Measurements from ENCODE around the gene LRP5.

Gene LRP5

GRCh38 chr11:68347345-68347744, 35.0 kb downstream of the LRP5 start:
- DNase-seq (ENCODE audit: low read depth): no peak

- DNase-seq (ENCODE audit: low read depth): no peak
These were observed 35.5 kb downstream of the LRP5 start for GRCh38 chr11:68347841-68348240.

- no peak for DNase-seq (ENCODE audit: low read depth)
These were observed 37.3 kb downstream of the LRP5 start for GRCh38 chr11:68349461-68350249.

- DNase-seq (ENCODE audit: low read depth): no peak
These were observed 38.5 kb downstream of the LRP5 start for GRCh38 chr11:68350759-68351449.

- DNase-seq (ENCODE audit: low read depth): no peak
These were observed 39.3 kb downstream of the LRP5 start for GRCh38 chr11:68351450-68352275.

GRCh38 chr11:68352591-68352990, 40.2 kb downstream of the LRP5 start:
- DNase-seq (ENCODE audit: low read depth): no peak

GRCh38 chr11:68353118-68353517, 40.7 kb downstream of the LRP5 start:
- no peak for DNase-seq (ENCODE audit: low read depth)

- no peak for DNase-seq (ENCODE audit: low read depth)
These were observed 41.3 kb downstream of the LRP5 start for GRCh38 chr11:68353669-68354068.

GRCh38 chr11:68354148-68354872, 41.9 kb downstream of the LRP5 start:
- no peak for DNase-seq (ENCODE audit: low read depth)

GRCh38 chr11:68355471-68355870, 43.1 kb downstream of the LRP5 start:
- no peak for DNase-seq (ENCODE audit: low read depth)

- DNase-seq (ENCODE audit: low read depth): no peak
These were observed 45.2 kb downstream of the LRP5 start for GRCh38 chr11:68357568-68357967.

GRCh38 chr11:68358416-68358815, 46.0 kb downstream of the LRP5 start:
- DNase-seq (ENCODE audit: low read depth): no peak

- DNase-seq (ENCODE audit: low read depth): no peak
These were observed 49.3 kb downstream of the LRP5 start for GRCh38 chr11:68361702-68362101.

- no peak for DNase-seq (ENCODE audit: low read depth)
These were observed 50.5 kb downstream of the LRP5 start for GRCh38 chr11:68362801-68363379.

GRCh38 chr11:68363776-68364175, 51.4 kb downstream of the LRP5 start:
- no peak for DNase-seq (ENCODE audit: low read depth)

GRCh38 chr11:68364581-68364980, 52.2 kb downstream of the LRP5 start:
- DNase-seq (ENCODE audit: low read depth): no peak

- DNase-seq (ENCODE audit: low read depth): no peak
These were observed 53.6 kb downstream of the LRP5 start for GRCh38 chr11:68365943-68366435.

GRCh38 chr11:68367252-68367651, 54.9 kb downstream of the LRP5 start:
- DNase-seq (ENCODE audit: low read depth): no peak

GRCh38 chr11:68369756-68370155, 57.4 kb downstream of the LRP5 start:
- DNase-seq (ENCODE audit: low read depth): no peak

- DNase-seq (ENCODE audit: low read depth): no peak
These were observed 58.1 kb downstream of the LRP5 start for GRCh38 chr11:68370211-68371111.

Data from stimulated activated CD8-positive, alpha-beta memory T cell treated with anti-CD3 and anti-CD28 coated beads, Interleukin-7, amount 100 ng/mL, for 24 hours (primary cell).